Head of caudate nucleus (tissue), 42 donors: ENCODE data around the gene ERVMER34-1.

Experiments
- DNase-seq, 42 donors: peaks; one replicate each; pipeline versions ENCODE4 v3.0.0 to v3.0.0-alpha.2; 2020 to 2021; ENCODE audit warnings: mixed read lengths in 7 of 42
- intact Hi-C: fragments of 100-400 bp; cut with DNase I; formaldehyde crosslinking; loops from one replicate; pipeline ENCODE4 v1.15.0; 2022

The ERVMER34-1 gene

GRCh38 chr4:52693492-52693891 is 57.7 kb downstream of the ERVMER34-1 start:
- no peak for DNase-seq
- intact Hi-C loops: no loop called here
